GM18502 (cell line): ENCODE data around the gene LRIT2.

Source experiments
- ATAC-seq: cut with Tn5 transposase; IDR thresholded peaks from one replicate; pipeline ENCODE4 v1.9.1; 2021; ENCODE audit warnings: mild to moderate bottlenecking; ENCODE audit not compliant: unreplicated experiment, poor library complexity

The LRIT2 gene

DNA sequence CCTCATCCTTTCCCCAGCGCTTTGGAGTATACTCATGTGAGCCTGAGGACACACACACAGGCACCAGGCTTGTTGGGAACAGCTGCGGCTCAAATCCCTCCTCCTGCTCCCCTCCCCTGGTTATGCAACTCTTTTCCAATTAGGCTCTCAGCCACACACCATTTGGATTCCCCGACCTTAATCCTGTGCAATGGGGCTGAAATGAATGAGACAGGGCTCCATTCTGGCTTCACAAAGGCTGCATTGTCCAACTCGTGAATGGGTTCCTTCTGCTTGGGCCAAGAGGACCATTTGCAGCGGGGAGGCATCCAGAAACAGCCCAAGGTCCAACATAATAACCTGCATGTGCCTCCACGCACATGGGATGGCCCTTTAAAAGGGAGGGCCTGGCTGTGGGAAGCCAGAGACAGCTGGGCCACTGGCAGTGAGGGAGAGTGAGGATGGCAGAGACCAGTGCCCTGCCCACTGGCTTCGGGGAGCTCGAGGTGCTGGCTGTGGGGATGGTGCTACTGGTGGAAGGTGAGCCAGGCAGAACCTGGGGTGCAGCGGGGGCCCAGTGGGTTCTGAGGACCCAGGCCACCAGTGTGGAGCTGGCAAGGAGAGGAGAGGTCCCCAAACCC lies 19.4 kb upstream of the LRIT2 start, which contains the start of gene RGR:
TSS of gene RGR (plus strand) at position 403 of the 620 bp plus-strand sequence. CDS start at position 441, 38 bp downstream.
- ATAC-seq: no peak

- ATAC-seq: no peak
Measured at GRCh38 chr10:84243759-84244158, 18.4 kb upstream of the LRIT2 start.

- no peak for ATAC-seq
Measured at GRCh38 chr10:84241185-84241790, 15.9 kb upstream of the LRIT2 start, which contains the start of gene LRIT1. TSS of gene LRIT1 (minus strand) at chr10:84241546. CDS start at chr10:84241439, 107 bp downstream.

DNA sequence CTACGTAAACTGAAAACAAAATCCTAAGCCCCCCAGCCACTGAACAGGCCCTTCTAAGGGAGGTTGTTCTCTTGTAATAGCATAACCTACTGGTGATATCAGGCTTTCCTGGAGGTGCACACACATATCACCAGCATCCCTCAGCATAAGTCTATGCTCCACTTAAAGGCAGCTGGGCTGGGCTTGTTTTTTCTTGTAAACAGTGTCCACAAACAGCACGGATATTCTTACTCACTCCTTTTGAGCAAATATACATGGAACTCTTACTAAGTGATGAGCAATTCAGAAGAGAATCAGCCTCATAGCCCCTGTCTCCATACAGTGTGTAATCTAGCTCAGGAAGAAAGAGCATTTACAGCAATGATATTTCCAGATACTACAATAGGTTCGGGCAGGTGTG lies 13.6 kb upstream of the LRIT2 start:
- no peak for ATAC-seq

GRCh38 chr10:84237199-84238051 lies 12.1 kb upstream of the LRIT2 start:
- no peak for ATAC-seq

DNA sequence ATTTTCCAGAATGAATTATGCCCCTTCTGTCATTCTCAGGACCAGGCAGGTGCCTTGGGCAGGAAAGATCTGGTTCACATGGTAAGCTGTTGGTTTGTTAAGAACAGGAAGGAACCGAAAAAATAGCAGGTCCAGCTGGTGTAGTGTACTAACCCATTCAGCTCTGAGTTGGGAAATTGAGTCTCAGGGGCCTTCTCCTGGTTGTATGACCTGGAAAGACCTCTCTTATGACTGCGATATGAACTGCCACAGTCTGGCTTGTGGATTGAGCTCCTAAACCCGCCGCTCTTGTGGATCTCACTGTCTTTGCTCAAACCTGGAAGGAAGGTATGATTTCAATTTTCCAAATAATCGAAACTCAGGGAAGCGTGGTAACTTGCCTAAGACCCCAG lies 11.5 kb upstream of the LRIT2 start:
- no peak for ATAC-seq

GRCh38 chr10:84235096-84235495 lies 9.8 kb upstream of the LRIT2 start:
- ATAC-seq: no peak

DNA sequence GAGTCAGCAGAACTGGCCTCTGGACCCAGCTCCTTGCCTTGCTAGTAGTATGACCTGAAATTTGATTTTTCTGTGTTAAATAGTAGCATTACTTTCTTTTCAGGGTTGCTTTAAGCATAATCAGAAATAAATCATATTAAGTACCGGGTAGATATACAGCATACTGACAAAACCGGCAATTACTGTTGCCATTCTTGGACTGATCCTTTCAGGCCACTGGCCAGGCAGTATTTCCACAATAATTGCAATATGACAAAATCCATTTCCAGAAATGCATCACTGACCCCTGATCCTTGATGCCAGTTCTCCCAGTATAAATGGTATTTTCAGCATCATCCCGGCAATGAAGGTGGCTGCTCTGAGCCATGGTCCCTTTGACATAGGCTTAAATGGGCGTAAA lies 9.1 kb upstream of the LRIT2 start:
- ATAC-seq: no peak

GRCh38 chr10:84233940-84234339 lies 8.6 kb upstream of the LRIT2 start:
- ATAC-seq: no peak

DNA sequence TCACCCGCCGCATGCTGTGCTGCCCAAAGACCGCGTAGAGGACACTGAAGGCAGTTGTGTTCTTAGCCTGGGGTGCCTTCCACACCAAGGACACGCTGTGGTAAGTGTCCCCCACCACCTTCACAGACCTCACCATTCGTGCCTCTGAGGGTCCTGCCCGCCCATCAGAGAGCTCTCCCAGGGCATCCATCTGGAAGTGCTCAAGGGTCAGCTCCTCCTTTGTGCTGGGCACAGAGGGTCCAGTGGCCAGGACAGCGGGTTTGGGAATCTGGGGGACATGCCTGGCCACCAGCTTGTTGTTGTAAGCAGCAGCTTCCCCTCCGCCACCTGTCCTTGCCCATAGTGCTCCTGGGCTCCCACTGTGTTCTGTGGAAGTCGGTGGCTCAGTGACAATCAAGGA lies 7.0 kb upstream of the LRIT2 start:
- no peak for ATAC-seq

DNA sequence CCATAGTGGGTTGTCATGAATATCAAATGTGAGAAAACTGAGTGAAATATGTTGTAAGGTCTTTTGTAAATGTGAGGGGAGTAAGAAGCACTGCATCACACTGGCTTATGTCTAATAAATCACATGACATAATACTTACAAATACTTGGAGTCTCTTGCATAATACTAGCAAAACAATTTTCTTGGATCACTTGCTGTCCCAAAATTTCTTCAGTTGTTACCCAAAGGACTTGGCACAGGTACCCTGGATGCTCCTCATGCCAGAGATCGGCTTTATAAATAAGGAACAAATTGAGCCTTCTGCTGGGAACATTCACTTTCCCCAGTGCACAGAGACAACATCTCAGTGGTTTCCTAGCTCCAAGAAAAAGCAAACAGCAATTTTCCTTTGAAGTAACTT lies 5.0 kb upstream of the LRIT2 start:
- ATAC-seq: no peak

DNA sequence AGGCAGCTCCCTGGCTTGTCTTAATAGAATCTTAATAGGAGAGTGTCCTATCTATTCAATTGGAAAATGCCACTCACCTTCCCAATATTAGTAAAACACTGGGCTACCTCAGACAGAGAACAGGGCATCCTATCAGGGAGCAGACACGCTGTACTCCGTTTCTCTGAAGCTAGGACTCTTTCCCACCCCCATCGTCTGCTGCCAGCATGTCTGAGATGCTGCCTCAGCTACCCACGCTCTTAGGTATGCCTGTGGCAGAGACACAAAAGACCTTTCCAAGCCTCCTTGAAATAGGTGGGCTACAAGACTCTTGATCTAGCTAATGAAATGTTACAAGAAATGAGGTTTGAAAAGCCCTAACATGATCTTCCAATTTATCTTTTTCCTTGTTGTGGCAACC lies 2.5 kb upstream of the LRIT2 start:
- no peak for ATAC-seq

DNA sequence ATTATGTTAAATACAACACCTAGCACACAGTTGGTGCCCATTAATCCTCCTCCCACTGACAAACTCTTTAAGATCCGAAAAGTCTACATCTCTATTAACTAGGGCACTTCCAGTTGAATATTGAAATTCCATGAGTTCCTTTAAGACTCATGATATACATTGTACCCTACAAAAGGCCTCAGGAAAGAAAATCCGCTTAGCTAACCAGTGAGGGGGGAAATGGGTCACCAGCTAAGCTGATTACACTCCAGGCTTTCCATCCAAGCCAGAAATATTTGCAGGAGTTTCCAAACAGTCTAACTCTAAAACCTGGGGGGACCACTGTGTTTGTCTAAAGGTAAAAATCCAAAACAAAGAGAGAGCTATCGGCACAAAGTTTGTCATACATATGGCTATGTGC lies 1.3 kb upstream of the LRIT2 start:
- ATAC-seq: no peak

GRCh38 chr10:84224411-84225028 lies 824 bp downstream of the LRIT2 start:
- no peak for ATAC-seq

DNA sequence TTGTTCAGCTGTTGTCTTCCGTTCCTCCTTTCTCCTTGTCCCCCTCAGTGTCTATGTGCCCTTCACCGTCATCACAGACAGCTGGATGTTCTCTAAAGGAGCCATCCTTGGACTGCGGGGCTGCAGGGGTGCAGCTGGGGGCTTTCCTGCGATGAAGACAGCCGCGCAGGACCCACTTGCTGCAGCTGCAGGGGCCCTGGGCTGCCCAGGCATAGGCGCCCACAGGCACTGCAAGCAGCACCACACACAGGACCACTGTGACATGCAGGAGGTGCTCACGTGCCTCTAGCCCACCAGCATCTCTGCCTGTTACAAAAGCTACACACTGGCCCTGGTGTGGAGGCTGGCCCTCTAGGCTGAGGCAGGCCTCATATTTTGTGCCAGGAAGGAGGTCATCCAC lies 3.4 kb downstream of the LRIT2 start:
- ATAC-seq: no peak

- no peak for ATAC-seq
Measured at GRCh38 chr10:84217746-84218145, 7.6 kb downstream of the LRIT2 start.

GRCh38 chr10:84216834-84217233 lies 8.5 kb downstream of the LRIT2 start:
- no peak for ATAC-seq

DNA sequence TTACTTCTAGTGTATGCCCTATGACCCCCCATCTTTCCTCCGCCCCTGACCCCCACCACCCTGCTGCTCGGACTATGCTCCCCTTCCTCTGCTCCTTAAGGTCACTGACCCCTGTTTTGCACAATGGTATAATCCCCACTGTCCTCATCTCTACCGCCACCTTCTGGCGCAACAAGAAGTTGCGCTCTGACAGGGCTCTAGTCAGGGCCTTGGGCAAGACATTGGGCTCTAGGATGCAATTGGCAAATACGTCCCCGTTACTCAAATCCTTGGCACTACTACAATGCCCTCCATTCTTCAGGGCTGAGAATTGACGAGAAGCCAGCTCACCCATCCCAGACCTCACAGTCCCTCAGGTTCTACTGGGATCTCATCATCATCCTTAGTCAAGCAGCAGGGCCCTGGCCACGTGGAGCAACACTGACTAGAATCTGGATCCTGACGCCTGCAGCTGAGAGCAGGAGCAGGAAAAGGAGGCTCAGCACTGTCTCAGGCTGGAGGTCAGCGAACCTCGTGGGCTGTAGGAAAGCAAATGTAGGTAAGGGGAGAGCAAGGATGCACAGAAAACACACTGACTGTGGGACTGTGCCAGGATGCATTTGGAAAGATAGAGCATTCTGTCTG lies 10.6 kb downstream of the LRIT2 start:
- ATAC-seq: peak; percentile 92

DNA sequence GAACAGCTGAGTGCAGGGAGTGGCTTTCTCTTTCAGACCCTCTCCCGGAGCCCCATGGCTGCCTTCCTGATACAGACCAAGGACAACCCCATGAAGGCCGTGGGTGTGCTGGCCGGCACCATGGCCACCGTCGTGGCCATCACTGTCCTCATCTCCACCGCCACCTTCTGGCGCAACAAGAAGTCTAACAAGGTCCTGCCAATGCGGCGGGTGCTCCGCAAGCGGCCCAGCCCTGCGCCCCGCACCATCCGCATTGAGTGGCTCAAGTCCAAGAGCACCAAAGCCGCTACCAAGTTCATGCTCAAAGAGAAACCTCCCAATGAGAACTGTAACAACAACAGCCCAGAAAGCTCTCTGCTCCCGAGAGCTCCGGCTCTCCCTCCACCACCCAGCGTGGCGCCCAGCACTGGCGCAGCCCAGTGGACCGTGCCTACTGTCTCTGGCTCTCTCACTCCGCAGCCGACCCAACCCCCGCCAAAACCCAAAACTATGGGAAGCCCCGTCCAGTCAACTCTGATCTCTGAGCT lies 11.2 kb downstream of the LRIT2 start:
- ATAC-seq: peak; percentile 49

GRCh38 chr10:84213076-84213475 lies 12.3 kb downstream of the LRIT2 start:
- no peak for ATAC-seq
